Spleen (tissue), 11 donors: ENCODE measurements around the gene AGPAT4. TPM values are rescaled to one million over a fixed set of nuclear protein-coding genes. Genes with fewer than 3 reads are reported as not detected.

Experiments used
- DNase-seq: peaks from one replicate; pipeline ENCODE4 v3.0.0-alpha.2; 2020
- H3K27ac ChIP-seq, 8 donors: fragments of 200-600 bp; sonication (generic) in 7 of 8; 1 replicate in 4 of 8; 2 replicates in 4 of 8; pipeline versions ENCODE4 v1.5.0 to v1.8.0; 2016 to 2021; ENCODE audit warnings: inconsistent platforms in 4 of 8, mild to moderate bottlenecking in 4 of 8, moderate library complexity in 1 of 8
- H3K27me3 ChIP-seq, 7 donors: fragments of 200-600 bp; sonication (generic) in 6 of 7; replicated peaks in 1 of 7; 1 replicate in 4 of 7; 2 replicates in 3 of 7; pipeline versions ENCODE4 v1.5.0 to v1.8.0; 2016 to 2021; ENCODE audit warnings: inconsistent platforms in 3 of 7, mild to moderate bottlenecking in 1 of 7
- H3K36me3 ChIP-seq, 6 donors: fragments of 200-600 bp; sonication (generic) in 5 of 6; 1 replicate in 4 of 6; 2 replicates in 2 of 6; pipeline versions ENCODE4 v1.5.0 to v1.8.0; 2016 to 2021; ENCODE audit warnings: inconsistent platforms in 2 of 6
- H3K4me1 ChIP-seq, 6 donors: fragments of 200-600 bp; sonication (generic) in 5 of 6; 1 replicate in 3 of 6; 2 replicates in 3 of 6; pipeline versions ENCODE4 v1.5.0 to v1.8.0; 2016 to 2021; ENCODE audit warnings: inconsistent platforms in 3 of 6
- H3K4me3 ChIP-seq, 8 donors: fragments of 200-600 bp; sonication (generic) in 7 of 8; 1 replicate in 4 of 8; 2 replicates in 4 of 8; pipeline versions ENCODE4 v1.5.0 to v1.8.0; 2016 to 2021; ENCODE audit warnings: inconsistent platforms in 4 of 8, mild to moderate bottlenecking in 4 of 8, moderate library complexity in 2 of 8
- H3K9me3 ChIP-seq, 8 donors: fragments of 200-600 bp; sonication (generic) in 7 of 8; 1 replicate in 4 of 8; 2 replicates in 4 of 8; pipeline versions ENCODE4 v1.5.0 to v1.8.0; 2016 to 2021; ENCODE audit warnings: inconsistent platforms in 4 of 8
- POLR2A ChIP-seq, 3 donors: fragments of 450-650 bp; IDR thresholded peaks; one replicate each; pipeline ENCODE4 v1.5.1; 2017; ENCODE audit warnings: antibody characterized with exemption in 3 of 3, mild to moderate bottlenecking in 1 of 3
- POLR2AphosphoS5 ChIP-seq, 3 donors: sonication (generic); formaldehyde crosslinking; IDR thresholded peaks; one replicate each; pipeline ENCODE4 v1.5.1; 2017; ENCODE audit warnings: antibody characterized with exemption in 3 of 3
- WGBS, 5 donors: extraction: QIAGEN DNeasy Blood & Tissue Kit in 3 of 5; methylation state at CpG; one replicate each; pipeline versions ENCODE4 v1.1.5 to v1.1.7; 2013 to 2018; 5-methylcytosine and 5-hydroxymethylcytosine counted together
- intact Hi-C: fragments of 100-400 bp; cut with DNase I; formaldehyde crosslinking; loops from one replicate; pipeline ENCODE4 v1.15.0; 2023; ENCODE audit warnings: low total_unique reads
- polyA plus RNA-seq, 3 donors: library from polyadenylated mRNA; stranded (reverse); fragments of 200-250 nt; gene quantifications; one replicate each; pipeline ENCODE4 v1.2.1, GENCODE V29; 2013
- total RNA-seq, 7 donors: library from RNA; depleted of rRNA in 3 of 7; stranded (reverse); fragments of >200 nt in 3 of 7; fragmentation: NEBNext Ultra II Directional in 4 of 7; extraction: Animal tissue kit (Norgen Biotek cat#: 25700) in 4 of 7; gene quantifications; one replicate each; pipeline versions ENCODE4 v1.1.0 to v1.2.1, GENCODE V29; 2016 to 2021
- TF ChIP-seq, protein P1 (sequence below), 11 experiments: fragments of 200-600 bp in 7 of 11; fragments of 450-650 bp in 4 of 11; sonication (generic) in 4 of 11; IDR thresholded peaks in 8 of 11; conservative IDR thresholded peaks in 3 of 11; 1 replicate in 7 of 11; 2 replicates in 4 of 11; pipeline versions ENCODE4 v1.4.0 to v1.8.0; 2016 to 2021; ENCODE audit warnings: antibody characterized with exemption in 11 of 11, inconsistent platforms in 4 of 11, mild to moderate bottlenecking in 1 of 11
- donor health status: healthy with polysubstance abuse.
- donor health status: DM: no; HTN: no; CAD: no; lungs with moderate emphysema.
- donor health status: DM: no; HTN: no; CAD: no.
- donor health status: Bipolar disorder and iron deficiency.
- donor health status: healthy.
- donor health status: DM: no; HTN: no; CAD: no.
- donor health status: DM: yes; HTN: yes; CAD: no.

AGPAT4 gene
- total and polyA plus RNA-seq, 10 donors: 0.80 to 16.8 (median 8.4) TPM

DNA sequence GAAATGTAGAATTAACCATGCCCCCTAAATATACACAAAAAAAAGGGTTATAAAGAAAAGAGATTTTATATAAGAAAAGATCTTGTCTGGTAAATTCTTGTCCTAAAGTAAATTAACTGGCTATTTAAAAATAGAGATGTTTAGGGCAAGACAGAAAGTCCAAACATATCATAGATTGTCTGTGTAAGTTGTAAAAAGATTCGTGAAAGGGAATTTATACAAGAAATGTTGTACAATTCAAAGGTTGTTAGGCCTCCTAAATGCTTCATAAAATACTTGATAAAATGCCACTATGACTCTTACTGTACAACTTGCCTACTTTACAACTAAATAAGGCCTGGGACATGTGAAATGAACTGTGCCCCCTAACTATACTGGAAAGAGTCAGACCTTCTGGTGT is 21.9 kb upstream of the AGPAT4 start:
- 83 to 97% (median 95%) methylated on average over 1 of the region's 1 CpG for WGBS, 5 donors
- H3K27ac ChIP-seq: no peak overlapping the region
- no peaks in the 10 kb centered on the region for H3K36me3 ChIP-seq
- no peak for TF ChIP-seq POLR2A (IDR thresholded peaks at IDR 0.05)
- TF ChIP-seq, protein P1, sequence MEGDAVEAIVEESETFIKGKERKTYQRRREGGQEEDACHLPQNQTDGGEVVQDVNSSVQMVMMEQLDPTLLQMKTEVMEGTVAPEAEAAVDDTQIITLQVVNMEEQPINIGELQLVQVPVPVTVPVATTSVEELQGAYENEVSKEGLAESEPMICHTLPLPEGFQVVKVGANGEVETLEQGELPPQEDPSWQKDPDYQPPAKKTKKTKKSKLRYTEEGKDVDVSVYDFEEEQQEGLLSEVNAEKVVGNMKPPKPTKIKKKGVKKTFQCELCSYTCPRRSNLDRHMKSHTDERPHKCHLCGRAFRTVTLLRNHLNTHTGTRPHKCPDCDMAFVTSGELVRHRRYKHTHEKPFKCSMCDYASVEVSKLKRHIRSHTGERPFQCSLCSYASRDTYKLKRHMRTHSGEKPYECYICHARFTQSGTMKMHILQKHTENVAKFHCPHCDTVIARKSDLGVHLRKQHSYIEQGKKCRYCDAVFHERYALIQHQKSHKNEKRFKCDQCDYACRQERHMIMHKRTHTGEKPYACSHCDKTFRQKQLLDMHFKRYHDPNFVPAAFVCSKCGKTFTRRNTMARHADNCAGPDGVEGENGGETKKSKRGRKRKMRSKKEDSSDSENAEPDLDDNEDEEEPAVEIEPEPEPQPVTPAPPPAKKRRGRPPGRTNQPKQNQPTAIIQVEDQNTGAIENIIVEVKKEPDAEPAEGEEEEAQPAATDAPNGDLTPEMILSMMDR (IDR thresholded peaks at IDR 0.05 in 8 of 11, conservative IDR thresholded peaks at IDR 0.05 in 3 of 11): no peak
- no peak overlapping the region for H3K4me3 ChIP-seq
- H3K9me3 ChIP-seq: no peaks in the 10 kb centered on the region
- H3K27me3 ChIP-seq: peaks cover 0 to 5% (median 0%) of the 10 kb centered on the region in 7 donors
- intact Hi-C loops: no loop called here
- no peaks in the 10 kb centered on the region for H3K4me1 ChIP-seq
- no peak for DNase-seq

DNA sequence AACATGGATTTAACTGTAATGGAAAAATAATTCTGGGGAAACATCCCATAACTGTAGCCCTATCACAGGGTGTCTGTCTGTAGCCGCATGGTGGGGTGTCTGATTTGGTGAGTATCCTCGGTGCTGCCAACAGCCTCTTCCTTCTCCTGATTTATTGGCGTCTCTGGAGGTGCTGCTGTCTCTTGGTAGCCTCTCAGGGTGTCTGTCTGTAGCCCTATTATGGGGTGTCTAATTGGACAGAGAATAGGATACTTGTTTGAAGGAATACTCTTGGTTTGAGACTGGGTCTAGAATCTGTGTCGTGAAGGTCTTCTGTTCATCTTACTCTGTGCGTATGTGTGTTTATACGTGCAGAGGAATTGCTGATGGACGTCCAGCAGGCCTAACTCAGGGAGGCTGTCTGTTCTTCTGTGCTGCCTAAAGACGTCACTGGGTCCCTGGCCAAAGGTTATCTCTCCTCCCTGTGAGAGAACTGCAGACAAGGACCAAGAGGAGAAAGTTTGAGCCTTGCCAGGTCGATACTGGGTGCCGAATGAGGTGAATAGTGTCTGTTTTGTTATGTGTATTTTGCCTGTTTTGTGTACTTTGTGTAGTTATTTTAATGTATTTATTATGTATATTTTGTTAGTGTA is 18.9 kb upstream of the AGPAT4 start:
- intact Hi-C loops: no loop called here
- DNase-seq: no peak
- no peak for TF ChIP-seq POLR2A (IDR thresholded peaks at IDR 0.05)
- no peak for TF ChIP-seq POLR2AphosphoS5 (IDR thresholded peaks at IDR 0.05)
- TF ChIP-seq, protein P1 (IDR thresholded peaks at IDR 0.05 in 8 of 11, conservative IDR thresholded peaks at IDR 0.05 in 3 of 11): no peak
- no peak overlapping the region for H3K27ac ChIP-seq
- no peaks in the 10 kb centered on the region for H3K36me3 ChIP-seq
- no peaks in the 10 kb centered on the region for H3K9me3 ChIP-seq
- H3K4me1 ChIP-seq: no peaks in the 10 kb centered on the region
- no peak overlapping the region for H3K4me3 ChIP-seq
- H3K27me3 ChIP-seq: peaks cover 0 to 5% (median 0%) of the 10 kb centered on the region in 7 donors
- WGBS, 5 donors: 83 to 88% (median 85%) methylated on average over 10 of the region's 10 CpGs

DNA sequence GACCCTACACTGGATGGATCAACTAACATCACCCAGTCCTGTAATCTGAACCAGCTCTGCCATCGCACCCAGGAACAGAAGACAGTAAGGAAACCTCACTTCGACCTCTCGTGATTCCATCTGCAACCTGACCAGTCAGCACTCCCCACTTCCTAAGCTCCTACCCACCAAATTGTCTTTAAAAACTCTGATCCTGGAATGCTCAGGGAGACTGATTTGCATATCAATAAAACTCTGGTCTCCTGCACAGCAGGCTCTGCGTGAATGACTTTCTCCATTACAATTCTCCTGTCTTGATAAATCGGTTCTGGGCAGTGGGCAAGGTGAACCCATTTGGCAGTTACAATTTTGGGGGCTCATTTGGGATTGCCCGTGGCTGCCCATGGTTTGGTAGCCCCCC is 18.3 kb upstream of the AGPAT4 start:
- intact Hi-C loops: no loop called here
- WGBS, 5 donors: 83 to 94% (median 91%) methylated on average over 6 of the region's 6 CpGs
- no peaks in the 10 kb centered on the region for H3K4me1 ChIP-seq
- peaks cover 0 to 5% (median 0%) of the 10 kb centered on the region in 7 donors for H3K27me3 ChIP-seq
- no peak overlapping the region for H3K27ac ChIP-seq
- TF ChIP-seq, protein P1 (IDR thresholded peaks at IDR 0.05 in 8 of 11, conservative IDR thresholded peaks at IDR 0.05 in 3 of 11): no peak
- TF ChIP-seq POLR2AphosphoS5 (IDR thresholded peaks at IDR 0.05) (no peak), POLR2A (IDR thresholded peaks at IDR 0.05) (no peak)
- no peak overlapping the region for H3K4me3 ChIP-seq
- no peaks in the 10 kb centered on the region for H3K9me3 ChIP-seq
- DNase-seq: no peak
- H3K36me3 ChIP-seq: no peaks in the 10 kb centered on the region

DNA sequence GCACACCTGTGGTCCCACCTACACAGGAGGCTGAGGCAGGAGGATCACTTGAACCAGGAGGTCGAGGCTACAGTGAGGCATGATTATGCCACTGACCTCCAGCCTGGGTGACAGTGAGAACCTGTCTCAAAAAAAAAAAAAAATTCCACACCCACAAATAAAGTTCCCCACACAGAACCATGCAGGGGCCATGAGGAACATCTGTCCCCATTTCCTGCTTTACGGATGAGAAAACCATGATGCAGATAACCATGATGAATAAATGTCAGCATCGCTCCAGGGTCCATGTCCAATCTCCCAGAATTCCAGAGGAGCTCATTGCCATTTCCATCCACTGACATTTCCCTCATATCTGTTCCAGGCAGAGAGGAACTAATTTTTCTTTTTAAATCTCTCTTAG is 16.9 kb upstream of the AGPAT4 start:
- WGBS, 5 donors: 65 to 79% (median 66%) methylated on average over 3 of the region's 3 CpGs

More for the DNA sequence above, 16.9 kb upstream of the AGPAT4 start:
- DNase-seq: no peak
- no peaks in the 10 kb centered on the region for H3K36me3 ChIP-seq
- no peaks in the 10 kb centered on the region for H3K9me3 ChIP-seq
- peaks cover 0 to 8% (median 0%) of the 10 kb centered on the region in 7 donors for H3K27me3 ChIP-seq
- H3K27ac ChIP-seq: no peak overlapping the region
- H3K4me3 ChIP-seq: no peak overlapping the region
- H3K4me1 ChIP-seq: no peaks in the 10 kb centered on the region
- intact Hi-C loops: no loop called here
- TF ChIP-seq POLR2A (IDR thresholded peaks at IDR 0.05): no peak
- TF ChIP-seq, protein P1 (IDR thresholded peaks at IDR 0.05 in 8 of 11, conservative IDR thresholded peaks at IDR 0.05 in 3 of 11): no peak
- TF ChIP-seq POLR2AphosphoS5 (IDR thresholded peaks at IDR 0.05): no peak
